H1 (cell line): ENCODE data around the gene HIPK1. TPM values are rescaled to one million over a fixed set of nuclear protein-coding genes. Genes with fewer than 3 reads are reported as not detected.
A peak's percentile ranks its signal among the peaks of the same experiment; 100 is the strongest.

Source experiments
- CTCF ChIA-PET: fragments of 300-600 bp; sonication (Branson Sonifier 250); formaldehyde crosslinking; loops from one replicate; lab custom pipeline; 2021; ENCODE audit not compliant: partially characterized antibody; lab: Charles Lee
- POLR2A ChIA-PET: fragments of 300-600 bp; sonication (Branson Sonifier 250); formaldehyde crosslinking; loops from one replicate; lab custom pipeline; 2021; ENCODE audit warnings: inconsistent platforms; ENCODE audit not compliant: partially characterized antibody; lab: Charles Lee
- DNase-seq, 2 experiments: peaks; one replicate each; pipeline versions ENCODE4 v3.0.0 to v3.0.0-alpha.2; 2010 to 2022; ENCODE audit warnings: low spot score in 2 of 2, low read depth in 1 of 2, mixed read lengths in 1 of 2
- FAIRE-seq: peaks from 2 replicates; lab custom pipeline; 2011; peaks lifted over from hg19 to GRCh38; lab: Jason Lieb, UNC
- H2AFZ ChIP-seq: 2 replicates; pipeline ENCODE4 v1.8.1; 2012; ENCODE audit warnings: low read length, inconsistent platforms
- H2AK5ac ChIP-seq: 2 replicates; pipeline ENCODE4 v1.6.1; 2013; ENCODE audit warnings: low read depth, low read length
- H2BK120ac ChIP-seq: replicated peaks from 2 replicates; pipeline ENCODE3; 2013; ENCODE audit warnings: low read depth, low read length, inconsistent platforms
- H2BK12ac ChIP-seq: 2 replicates; pipeline ENCODE4 v1.6.1; 2013; ENCODE audit warnings: low read depth, low read length
- H2BK15ac ChIP-seq: 2 replicates; pipeline ENCODE4 v1.6.1; 2013; ENCODE audit warnings: low read length
- H2BK20ac ChIP-seq: 2 replicates; pipeline ENCODE4 v1.6.1; 2013; ENCODE audit warnings: low read length
- H2BK5ac ChIP-seq: 2 replicates; pipeline ENCODE4 v1.6.1; 2013; ENCODE audit warnings: low read depth, low read length
- H3K14ac ChIP-seq: 2 replicates; pipeline ENCODE4 v1.6.1; 2013; ENCODE audit warnings: inconsistent platforms; ENCODE audit not compliant: insufficient read length
- H3K18ac ChIP-seq: 2 replicates; pipeline ENCODE4 v1.6.1; 2013; ENCODE audit warnings: low read length; ENCODE audit errors: extremely low read depth
- H3K23ac ChIP-seq: 2 replicates; pipeline ENCODE4 v1.6.1; 2013; ENCODE audit warnings: inconsistent platforms; ENCODE audit not compliant: insufficient read length
- H3K23me2 ChIP-seq: 2 replicates; pipeline ENCODE4 v1.6.1; 2013; ENCODE audit warnings: low read depth, low read length
- H3K27ac ChIP-seq: 2 replicates; pipeline ENCODE4 v1.6.1; 2011; ENCODE audit warnings: low read depth, low read length, inconsistent platforms
- H3K27me3 ChIP-seq, 4 experiments: replicated peaks in 1 of 4; 1 replicate in 1 of 4; 2 replicates in 3 of 4; pipeline versions ENCODE4 v1.6.1 to v1.8.1; 2011 to 2013; ENCODE audit warnings: low read length in 3 of 4, mild to moderate bottlenecking in 3 of 4, inconsistent platforms in 2 of 4, mixed read lengths in 2 of 4, moderate library complexity in 1 of 4; ENCODE audit not compliant: control insufficient read depth in 3 of 4, insufficient read depth in 3 of 4; ENCODE audit errors: extremely low read depth in 1 of 4
- H3K36me3 ChIP-seq, 4 experiments: 2 replicates each; pipeline versions ENCODE4 v1.6.1 to v1.8.1; 2011 to 2013; ENCODE audit warnings: mild to moderate bottlenecking in 4 of 4, low read length in 3 of 4, moderate library complexity in 2 of 4, control low read depth in 1 of 4, inconsistent platforms in 1 of 4; ENCODE audit not compliant: insufficient read depth in 4 of 4, control insufficient read depth in 2 of 4
- H3K4ac ChIP-seq: replicated peaks from 2 replicates; pipeline ENCODE3; 2013; ENCODE audit warnings: low read length, low read depth, mixed read lengths, inconsistent platforms; ENCODE audit not compliant: insufficient read length
- H3K4me1 ChIP-seq, 4 experiments: replicated peaks in 1 of 4; 1 replicate in 1 of 4; 2 replicates in 3 of 4; pipeline versions ENCODE4 v1.6.1 to v1.8.1; 2011 to 2013; ENCODE audit warnings: low read length in 3 of 4, inconsistent platforms in 2 of 4, mixed read lengths in 1 of 4; ENCODE audit not compliant: insufficient read depth in 4 of 4, control insufficient read depth in 3 of 4
- H3K4me2 ChIP-seq, 2 experiments: 2 replicates each; pipeline versions ENCODE4 v1.6.1 to v1.8.1; 2011 to 2013; ENCODE audit warnings: low read depth in 2 of 2, low read length in 2 of 2, control low read depth in 1 of 2, inconsistent platforms in 1 of 2, mild to moderate bottlenecking in 1 of 2; ENCODE audit not compliant: insufficient read depth in 1 of 2
- H3K4me3 ChIP-seq, 4 experiments: fragments of 200-600, 300-600 bp in 1 of 4; sonication (generic), shearing (Covaris generic), sonication (Bioruptor Twin) in 1 of 4; 2 replicates each; pipeline versions ENCODE4 v1.5.1 to v1.8.1; 2011 to 2016; ENCODE audit warnings: low read length in 4 of 4, low read depth in 3 of 4, control low read depth in 2 of 4, inconsistent platforms in 2 of 4, mild to moderate bottlenecking in 2 of 4, mixed read lengths in 1 of 4, moderate library complexity in 1 of 4; ENCODE audit not compliant: insufficient read depth in 2 of 4; ENCODE audit errors: extremely low read depth in 1 of 4
- H3K56ac ChIP-seq: replicated peaks from 2 replicates; pipeline ENCODE3; 2013; ENCODE audit warnings: low read depth, mild to moderate bottlenecking, mixed read lengths, low read length, inconsistent platforms; ENCODE audit not compliant: insufficient read length
- H3K79me1 ChIP-seq: 2 replicates; pipeline ENCODE4 v1.6.1; 2013; ENCODE audit warnings: low read depth, low read length, control low read depth
- H3K79me2 ChIP-seq, 2 experiments: 2 replicates each; pipeline versions ENCODE4 v1.6.1 to v1.8.1; 2012 to 2013; ENCODE audit warnings: low read length in 2 of 2, mild to moderate bottlenecking in 2 of 2, inconsistent platforms in 1 of 2; ENCODE audit not compliant: insufficient read depth in 2 of 2, control insufficient read depth in 1 of 2
- H3K9ac ChIP-seq, 4 experiments: replicated peaks in 1 of 4; 1 replicate in 1 of 4; 2 replicates in 3 of 4; pipeline versions ENCODE4 v1.6.1 to v1.8.1; 2011 to 2013; ENCODE audit warnings: low read depth in 3 of 4, low read length in 3 of 4, control low read depth in 2 of 4, mild to moderate bottlenecking in 2 of 4, moderate library complexity in 2 of 4, inconsistent platforms in 1 of 4; ENCODE audit errors: extremely low read depth in 1 of 4
- H3K9me3 ChIP-seq, 2 experiments: 2 replicates each; pipeline versions ENCODE4 v1.6.1 to v1.8.1; 2012 to 2013; ENCODE audit warnings: mild to moderate bottlenecking in 2 of 2, moderate library complexity in 2 of 2, control low read depth in 1 of 2, inconsistent platforms in 1 of 2, low read depth in 1 of 2, low read length in 1 of 2, mixed read lengths in 1 of 2; ENCODE audit not compliant: insufficient read depth in 2 of 2
- H4K20me1 ChIP-seq, 2 experiments: replicated peaks in 1 of 2; 2 replicates each; pipeline versions ENCODE3 to v1.8.1; 2011 to 2013; ENCODE audit warnings: inconsistent platforms in 2 of 2, low read length in 2 of 2, mild to moderate bottlenecking in 1 of 2; ENCODE audit not compliant: insufficient read depth in 2 of 2, control insufficient read depth in 1 of 2
- H4K5ac ChIP-seq: 2 replicates; pipeline ENCODE4 v1.6.1; 2013; ENCODE audit warnings: low read length, low read depth, mixed read lengths, inconsistent platforms; ENCODE audit not compliant: insufficient read length
- H4K8ac ChIP-seq: 2 replicates; pipeline ENCODE4 v1.8.0; 2013; ENCODE audit warnings: mild to moderate bottlenecking, moderate library complexity, low read length, inconsistent platforms; ENCODE audit not compliant: insufficient read depth; ENCODE audit errors: extremely low read depth
- H4K91ac ChIP-seq: replicated peaks from 2 replicates; pipeline ENCODE3; 2013; ENCODE audit warnings: low read length, mixed read lengths, inconsistent platforms; ENCODE audit not compliant: insufficient read length
- BACH1 ChIP-seq: IDR thresholded peaks from 2 replicates; pipeline ENCODE4 v1.6.1; 2012; ENCODE audit warnings: low read length, improper control_type of control experiment
- SAP30 ChIP-seq: fragments of 300-600 bp; sonication (generic); IDR thresholded peaks from 2 replicates; pipeline ENCODE4 v1.7.1; 2012; ENCODE audit warnings: low read length, moderate library complexity, mild to moderate bottlenecking, inconsistent platforms; ENCODE audit not compliant: insufficient read depth, insufficient replicate concordance
- WGBS, 2 experiments: shearing (Covaris generic) in 1 of 2; methylation state at CpG; one replicate each; pipeline versions ENCODE4 v1.1.6 to v1.1.7; 2013 to 2015; ENCODE audit warnings: low lambda C conversion rate in 2 of 2, mixed read lengths in 2 of 2, inconsistent platforms in 1 of 2, low coverage in 1 of 2, missing lambda C conversion rate in 1 of 2; ENCODE audit not compliant: insufficient replicate concordance in 2 of 2, insufficient coverage in 1 of 2, insufficient read length in 1 of 2; ENCODE audit errors: extremely low coverage in 1 of 2, missing lambda C conversion rate in 1 of 2; 5-methylcytosine and 5-hydroxymethylcytosine counted together
- polyA plus RNA-seq, 7 experiments: library from polyadenylated mRNA; depleted of rRNA in 3 of 7; stranded (reverse) in 5 of 7; unstranded in 2 of 7; fragments of >200 nt in 5 of 7; fragments of 200-250 nt in 2 of 7; gene quantifications; 1 replicate in 5 of 7; 2 replicates in 1 of 7; 4 replicates in 1 of 7; pipeline versions ENCODE4 v1.2.1 to v1.2.3, GENCODE V29; 2011 to 2013; ENCODE audit warnings: missing spikeins in 2 of 7, mixed read lengths in 2 of 7
- total RNA-seq: library from RNA; stranded (reverse); fragmentation: NEBNext Ultra II Directional; extraction: Animal tissue kit (Norgen Biotek cat#: 25700); gene quantifications from 2 replicates; pipeline ENCODE4 v1.2.1, GENCODE V29; 2021

The HIPK1 gene
- total and polyA plus RNA-seq, 2 of the 8 experiments (the other 6 are each of a cell fraction or from before 2014, with no cell fraction given), result 46.2 to 64.3 TPM

DNA sequence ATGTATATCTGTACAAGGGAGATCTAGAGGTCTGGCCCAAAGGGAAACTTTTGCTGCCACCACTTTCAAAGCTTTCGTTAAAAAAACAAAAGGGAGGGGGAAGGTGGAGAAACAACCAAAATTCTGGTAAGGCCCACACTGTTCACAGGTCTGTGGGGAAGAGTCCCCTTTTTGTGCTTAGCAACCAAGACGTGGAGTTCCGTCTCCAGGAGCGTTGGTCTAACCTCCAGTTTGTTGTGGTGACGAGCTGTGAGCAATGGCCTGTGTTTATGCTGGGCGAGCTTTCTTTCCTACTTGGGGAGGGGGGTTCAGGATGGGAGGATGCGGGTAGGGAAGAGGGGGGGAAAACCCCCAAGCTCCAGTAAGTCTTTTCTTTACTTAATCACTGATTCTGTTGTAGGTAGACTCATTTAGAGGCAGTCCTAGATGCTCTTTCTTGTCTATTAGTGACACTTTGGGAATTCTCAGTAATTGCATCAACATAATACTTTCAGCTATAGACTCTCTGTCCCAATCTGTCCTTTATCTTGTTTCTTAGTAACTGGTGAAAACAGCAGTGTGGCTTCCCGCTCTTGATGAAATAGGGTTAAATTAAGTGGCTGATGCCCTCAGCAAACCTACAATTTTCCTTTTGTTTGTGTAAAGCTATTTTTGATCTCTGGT, 1.5 kb downstream of the HIPK1 start:
- Histone ChIP-seq H3K23ac (no peak overlapping the region), H3K23me2 (peaks cover 12% of the 10 kb centered on the region), H4K91ac (no peak overlapping the region), H3K27ac (no peak overlapping the region), H3K27me3 (no peaks in the 10 kb centered on the region), H3K18ac (no peak overlapping the region), H3K4me1 (peaks cover 0 to 4% (median under 1%) of the 10 kb centered on the region in 4 experiments; a peak in 4 of 7 replicates), H3K9me3 (no peaks in the 10 kb centered on the region), H2BK120ac (no peak overlapping the region), H3K79me1 (peaks cover 5% of the 10 kb centered on the region), H3K4me2 (peak overlapping the region; percentile 84 to 85), H2AK5ac (no peak overlapping the region), H2BK12ac (no peak overlapping the region), H3K4ac (no peak overlapping the region), H4K8ac (no peak overlapping the region), H3K79me2 (peaks cover 16 to 57% of the 10 kb centered on the region in 2 experiments), H2BK5ac (no peak overlapping the region), H4K5ac (no peak overlapping the region), H2BK15ac (no peak overlapping the region), H4K20me1 (peaks cover 0 to 7% of the 10 kb centered on the region in 2 experiments), H3K9ac (peak overlapping the region in 2 of 4 experiments; percentile 54 to 83; a peak in 4 of 7 replicates), H3K56ac (no peak overlapping the region), H3K14ac (no peak overlapping the region), H3K36me3 (no peaks in the 10 kb centered on the region), H2BK20ac (no peak overlapping the region), H3K4me3 (peak overlapping the region; percentile 91 to 99 (median 94)), H2AFZ (no peak overlapping the region)
- ChIA-PET CTCF (interaction anchor here (0.8 to 4.5 kb wide), 6 partner anchors 8 to 1546 kb away, joined by 3 to 20 read pairs (median 4); partner anchors contain the start of genes AP4B1 and DCLRE1B), POLR2A (interaction anchor here (0.6 to 4.4 kb wide), 6 partner anchors 9 to 171 kb away, joined by 3 to 66 read pairs (median 6); partner anchors contain the start of genes AP4B1, DCLRE1B and PHTF1)
- FAIRE-seq (no peak), DNase-seq (no peak)
- no peak for TF ChIP-seq BACH1
- peak; percentile 3 for TF ChIP-seq SAP30
- 11% methylated on average over 8 of the region's 8 CpGs; no CpG with 5 or more reads in 1 of the 2 experiments for WGBS, 2 experiments
